NB4 (cell line): ENCODE measurements around the gene NBPF4.
"Not testable (repeated sequence)": the region's sequence is repeated elsewhere in the genome, so short reads cannot be mapped to it uniquely, and the experiment has no call there.

ENCODE experiments used
- CTCF ChIP-seq: IDR thresholded peaks from one replicate; pipeline ENCODE4 v1.5.1; 2012; ENCODE audit warnings: low read depth, low read length
- MYC ChIP-seq: IDR thresholded peaks from 2 replicates; pipeline ENCODE4 v1.6.1; 2011; ENCODE audit warnings: low read depth, low read length
- POLR2A ChIP-seq: IDR thresholded peaks from 2 replicates; pipeline ENCODE4 v1.6.1; 2011; ENCODE audit warnings: mild to moderate bottlenecking; ENCODE audit not compliant: insufficient read length; ENCODE audit errors: extremely low read depth
- TF ChIP-seq, protein P1 (sequence below): IDR thresholded peaks from 2 replicates; pipeline ENCODE4 v1.6.1; 2011; ENCODE audit warnings: low read depth, low read length

DNA sequence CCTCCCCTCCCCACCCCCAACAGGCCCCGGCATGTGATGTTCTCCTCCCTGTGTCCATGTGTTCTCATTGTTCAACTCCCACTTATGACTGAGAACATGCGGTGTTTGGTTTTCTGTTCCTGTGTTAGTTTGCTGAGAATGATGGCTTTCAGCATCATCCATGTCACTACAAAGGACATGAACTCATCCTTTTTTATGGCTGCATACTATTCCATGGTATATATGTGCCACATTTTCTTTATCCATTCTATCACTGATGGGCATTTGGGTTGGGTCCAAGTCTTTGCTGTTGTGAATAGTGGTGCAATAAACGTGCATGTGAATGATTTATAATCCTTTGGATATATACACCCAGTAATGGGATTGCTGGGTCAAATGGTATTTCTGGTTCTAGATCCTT, 40.3 kb downstream of the NBPF4 start:
- TF ChIP-seq CTCF, POLR2A, MYC: not testable (repeated sequence)
- TF ChIP-seq, protein P1, sequence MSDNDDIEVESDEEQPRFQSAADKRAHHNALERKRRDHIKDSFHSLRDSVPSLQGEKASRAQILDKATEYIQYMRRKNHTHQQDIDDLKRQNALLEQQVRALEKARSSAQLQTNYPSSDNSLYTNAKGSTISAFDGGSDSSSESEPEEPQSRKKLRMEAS: not testable (repeated sequence)
